ENCODE measurements around the gene RASL10A. TPM values are rescaled to one million over a fixed set of nuclear protein-coding genes. Genes with fewer than 3 reads are reported as not detected.
A peak's percentile ranks its signal among the peaks of the same experiment; 100 is the strongest.

Gene RASL10A
- total RNA-seq, 1 donor from 2014 or later: 2.2 TPM

DNA sequence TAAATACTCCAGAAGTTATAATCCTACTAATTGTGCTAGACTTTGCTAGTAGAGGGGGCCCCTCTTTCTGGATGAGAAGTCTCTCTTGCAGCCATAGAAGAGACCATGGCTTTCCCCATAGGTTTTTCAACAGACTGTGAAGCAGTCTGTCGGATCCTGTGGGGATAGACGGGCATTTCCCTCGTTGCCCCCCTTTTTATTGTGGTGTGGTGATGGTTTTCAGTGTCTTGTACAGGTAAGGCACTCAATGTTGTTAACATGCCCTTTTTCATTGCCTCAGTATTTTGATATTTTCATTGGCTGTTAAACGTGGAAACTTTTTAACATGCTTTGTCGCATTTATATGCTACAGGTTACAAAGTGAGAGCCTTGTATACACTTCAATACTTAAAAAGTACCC is 25.4 kb downstream of the RASL10A start:
- intact Hi-C loops (cut with DNase I): no loop called here
- DNase-seq (ENCODE audit: low spot score) (no peak), ATAC-seq (no peak)

DNA sequence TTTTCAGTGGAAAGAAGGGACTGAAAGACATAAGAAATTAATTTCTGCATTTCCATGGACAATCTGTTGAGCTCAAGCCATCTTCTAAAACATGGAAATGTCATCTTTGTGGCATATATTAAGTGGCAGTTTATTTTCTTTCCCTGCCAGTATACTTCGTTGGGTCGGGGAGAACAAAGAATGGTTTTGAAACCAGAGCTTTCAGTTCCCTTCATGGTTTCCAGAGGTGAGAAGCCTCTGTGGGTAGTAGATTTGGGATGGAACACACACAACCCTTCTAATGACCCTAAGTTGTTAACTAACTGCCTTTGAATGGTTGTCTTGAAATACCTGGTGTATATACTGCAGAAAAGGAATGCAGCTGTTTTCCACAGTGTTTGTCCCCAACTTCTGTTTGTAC is 26.7 kb downstream of the RASL10A start:
- DNase-seq (ENCODE audit: low spot score): no peak
- no peak for ATAC-seq
- intact Hi-C loops (cut with DNase I): no loop called here

DNA sequence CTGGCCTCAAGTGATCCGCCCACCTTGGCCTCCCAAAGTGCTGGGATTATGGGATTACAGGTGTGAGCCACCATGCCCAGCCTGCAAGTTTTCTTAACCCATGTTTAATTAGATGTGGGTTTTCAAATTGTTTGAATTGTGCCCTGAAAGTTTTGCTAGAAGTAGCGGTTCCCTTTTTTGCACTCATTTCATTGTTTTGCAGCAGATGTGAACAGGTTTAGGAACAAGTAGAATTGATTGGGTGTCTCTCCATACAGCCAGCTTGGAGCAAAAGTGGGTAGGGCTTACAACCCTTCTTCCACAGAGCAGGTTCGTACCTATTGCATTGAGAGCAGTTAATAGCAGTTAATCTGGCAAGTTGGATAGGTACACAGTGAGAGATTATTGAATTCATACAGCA is 31.3 kb downstream of the RASL10A start:
- intact Hi-C loops (cut with DNase I): no loop called here
- DNase-seq (ENCODE audit: low spot score) (no peak), ATAC-seq (no peak)

DNA sequence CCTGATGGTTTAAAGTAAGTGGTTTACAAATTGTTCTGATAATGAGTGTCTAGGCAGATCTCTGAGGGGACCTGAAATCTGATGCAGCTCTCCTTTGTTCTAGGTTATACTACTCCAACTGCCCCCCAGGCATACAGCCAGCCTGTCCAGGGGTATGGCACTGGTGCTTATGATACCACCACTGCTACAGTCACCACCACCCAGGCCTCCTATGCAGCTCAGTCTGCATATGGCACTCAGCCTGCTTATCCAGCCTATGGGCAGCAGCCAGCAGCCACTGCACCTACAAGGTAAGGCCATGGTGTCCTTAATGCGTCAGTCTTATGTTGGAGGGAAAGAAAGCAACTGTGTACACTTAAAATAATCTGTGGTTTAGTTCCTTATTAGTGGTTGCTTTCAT is 37.6 kb downstream of the RASL10A start:
- intact Hi-C loops (cut with DNase I): no loop called here
- no peak for DNase-seq (ENCODE audit: low spot score)
- ATAC-seq: no peak

DNA sequence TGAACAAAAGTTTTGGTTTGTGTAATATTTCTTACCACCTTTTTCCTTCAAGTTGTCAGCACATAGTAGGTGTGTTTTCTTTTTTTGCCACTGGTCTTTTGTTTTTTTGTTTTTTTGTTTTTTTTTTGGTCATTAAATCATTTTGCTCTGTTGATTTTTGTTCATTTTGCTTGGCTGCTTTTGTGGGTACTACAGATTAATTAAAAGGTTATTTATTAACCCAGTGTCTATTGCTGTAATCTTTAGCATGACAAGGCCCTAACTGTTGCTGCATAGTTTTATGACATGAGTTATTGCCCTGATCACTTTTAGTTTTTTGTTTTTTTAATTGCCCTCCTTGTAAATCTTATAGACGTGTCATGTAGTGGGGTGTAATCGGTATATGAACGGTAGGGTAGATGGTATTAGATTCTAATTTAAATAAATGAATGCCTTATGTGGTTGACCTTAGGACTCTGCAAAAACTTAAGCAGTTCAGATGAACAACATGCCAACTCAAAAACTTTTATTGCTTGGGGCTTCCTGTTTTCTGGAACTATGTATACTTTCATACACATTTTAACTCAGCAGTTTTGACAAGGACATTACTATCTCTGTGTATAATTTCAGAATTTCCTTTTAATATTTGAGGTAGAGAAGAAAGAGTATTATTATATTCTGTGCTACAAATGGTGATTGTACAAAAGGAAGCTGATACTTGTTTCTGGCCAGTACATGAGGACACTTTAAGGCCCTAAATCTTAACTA is 39.5 kb downstream of the RASL10A start:
- DNase-seq (ENCODE audit: low spot score) (no peak), ATAC-seq (no peak)
- intact Hi-C loops (cut with DNase I): no loop called here

DNA sequence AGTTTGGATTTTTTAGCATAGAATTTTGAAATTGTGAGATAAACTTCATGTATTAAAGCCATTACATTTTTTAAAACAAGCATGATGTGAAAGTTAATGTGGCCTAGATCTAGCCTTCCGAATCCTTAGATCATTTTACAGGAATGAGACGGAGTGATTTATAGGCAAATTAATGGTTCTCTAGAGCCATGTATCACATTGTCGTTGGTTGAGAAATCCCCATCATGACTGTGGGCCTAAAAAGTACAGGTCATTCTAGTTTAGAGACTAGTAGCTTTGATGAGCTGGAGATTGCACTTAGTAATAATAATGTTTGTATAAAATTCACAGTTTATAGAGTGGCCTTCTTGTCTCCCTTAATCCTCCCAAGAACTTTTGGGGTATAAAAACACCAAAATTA is 40.3 kb downstream of the RASL10A start:
- intact Hi-C loops (cut with DNase I): no loop called here

DNA sequence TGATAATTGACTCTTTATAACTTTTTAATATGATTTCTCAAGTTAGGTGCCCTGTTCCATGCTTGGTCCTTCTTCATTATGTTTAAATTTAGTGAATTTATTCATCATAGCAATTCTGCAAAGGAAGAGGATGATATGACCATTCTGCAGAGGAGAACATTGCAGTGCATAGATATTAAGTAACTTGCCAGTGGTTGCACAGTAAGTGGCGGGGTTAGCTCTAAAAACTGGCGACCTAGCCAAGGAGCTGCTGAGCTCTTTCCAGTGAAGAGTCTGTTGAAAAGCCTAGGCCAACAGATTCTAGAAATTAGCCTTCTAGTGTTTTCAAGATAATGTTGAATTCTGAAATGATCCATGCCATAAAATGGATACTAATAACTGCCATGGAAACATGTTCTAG is 42.9 kb downstream of the RASL10A start:
- intact Hi-C loops (cut with DNase I): no loop called here
- ATAC-seq (no peak), DNase-seq (ENCODE audit: low spot score) (no peak)

More for the DNA sequence above, 40.3 kb downstream of the RASL10A start:
- DNase-seq (ENCODE audit: low spot score) (no peak), ATAC-seq (no peak)

DNA sequence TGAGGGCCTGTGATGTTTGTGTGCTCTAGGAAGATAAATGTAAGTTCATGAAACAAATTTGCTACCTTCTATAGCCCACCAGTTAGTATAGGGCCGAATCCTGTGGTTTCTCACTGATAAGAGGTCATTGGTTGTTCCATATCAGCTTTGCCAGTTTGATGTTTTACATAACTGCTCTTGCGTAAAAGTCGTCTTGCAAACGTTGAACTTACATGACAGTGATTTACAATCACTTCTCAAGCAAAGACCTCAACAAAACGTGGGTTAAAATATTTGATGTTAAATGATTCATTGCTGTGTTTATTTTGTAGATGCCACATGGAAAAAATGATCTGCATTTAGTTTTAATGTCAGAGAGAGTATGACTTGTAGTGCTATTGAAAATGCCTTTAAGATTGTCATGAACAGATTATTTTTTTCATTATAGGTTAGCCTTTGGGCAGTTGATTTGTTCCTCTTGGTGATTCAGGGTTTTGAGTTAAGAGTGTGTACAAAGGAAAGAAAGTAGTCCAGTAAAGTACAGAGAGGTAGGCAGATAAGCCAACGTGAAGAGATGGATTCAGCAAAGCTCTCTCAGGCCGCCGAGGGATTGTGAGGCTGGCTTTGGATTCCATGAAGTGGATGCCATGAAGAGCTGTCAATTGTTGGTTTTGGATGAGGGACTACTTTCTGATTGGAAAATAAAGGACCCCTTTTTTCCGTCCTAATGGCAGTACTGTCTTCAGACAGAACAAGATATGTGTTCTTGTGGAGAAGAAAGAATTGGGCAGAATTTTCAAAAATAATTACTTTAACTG is 44.8 kb downstream of the RASL10A start:
- ATAC-seq (no peak), DNase-seq (ENCODE audit: low spot score) (no peak)
- intact Hi-C loops (cut with DNase I): no loop called here

DNA sequence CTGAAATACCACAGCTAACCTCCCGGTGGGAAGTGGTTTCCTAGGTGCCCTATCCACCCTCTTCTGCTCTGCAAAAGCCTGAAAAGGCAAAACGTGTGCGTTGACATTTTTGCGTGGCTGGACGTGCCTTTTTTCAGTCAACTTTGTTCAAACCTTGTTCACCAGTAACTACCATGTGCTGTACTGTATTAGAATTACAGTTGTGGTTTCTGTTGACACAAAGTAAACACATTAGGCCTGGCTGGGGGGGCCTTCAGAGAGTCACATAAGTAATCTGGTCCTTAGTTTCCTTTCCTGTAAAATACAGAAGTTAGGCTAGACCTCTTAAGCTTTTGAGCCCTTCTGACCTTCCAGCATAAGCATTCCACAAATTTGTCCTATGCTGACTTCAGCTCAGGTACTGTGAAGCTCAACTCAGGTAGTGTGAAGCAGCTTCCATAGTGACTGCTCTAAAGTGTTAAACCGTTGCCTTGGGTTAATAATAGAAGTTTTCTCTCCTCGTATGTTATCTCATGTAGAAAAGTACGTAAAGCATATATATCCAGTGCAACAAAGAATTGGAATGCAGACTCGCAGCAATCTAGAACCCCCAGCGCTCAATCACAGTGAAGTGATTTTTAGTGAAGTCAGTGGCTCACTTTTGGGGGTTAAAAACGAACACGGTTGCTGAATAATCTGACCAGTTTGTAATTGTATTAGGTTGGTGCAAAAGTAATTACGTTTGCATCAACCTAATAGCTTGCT is 45.6 kb downstream of the RASL10A start:
- intact Hi-C loops (cut with DNase I): no loop called here
- ATAC-seq (no peak), DNase-seq (ENCODE audit: low spot score) (no peak)

DNA sequence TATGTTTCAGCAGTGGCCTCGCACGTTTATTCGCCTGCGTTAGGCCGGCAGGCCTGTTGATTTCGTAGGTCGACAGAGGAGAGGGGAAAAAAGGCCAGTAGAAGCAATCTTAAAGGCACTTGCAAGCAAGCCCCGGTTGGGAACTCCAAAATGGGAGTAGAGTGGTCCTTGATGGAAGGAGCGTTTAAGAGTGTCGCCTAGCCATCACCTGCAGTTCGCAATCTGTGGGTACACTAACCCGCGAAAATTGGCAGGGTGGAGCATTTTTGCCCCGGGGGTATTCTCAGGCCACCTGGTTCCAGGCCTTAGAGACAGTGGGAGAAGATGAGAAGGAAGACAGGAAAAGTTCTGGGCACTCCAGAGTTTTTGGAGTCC is 46.3 kb downstream of the RASL10A start:
- intact Hi-C loops (cut with DNase I): no loop called here

DNA sequence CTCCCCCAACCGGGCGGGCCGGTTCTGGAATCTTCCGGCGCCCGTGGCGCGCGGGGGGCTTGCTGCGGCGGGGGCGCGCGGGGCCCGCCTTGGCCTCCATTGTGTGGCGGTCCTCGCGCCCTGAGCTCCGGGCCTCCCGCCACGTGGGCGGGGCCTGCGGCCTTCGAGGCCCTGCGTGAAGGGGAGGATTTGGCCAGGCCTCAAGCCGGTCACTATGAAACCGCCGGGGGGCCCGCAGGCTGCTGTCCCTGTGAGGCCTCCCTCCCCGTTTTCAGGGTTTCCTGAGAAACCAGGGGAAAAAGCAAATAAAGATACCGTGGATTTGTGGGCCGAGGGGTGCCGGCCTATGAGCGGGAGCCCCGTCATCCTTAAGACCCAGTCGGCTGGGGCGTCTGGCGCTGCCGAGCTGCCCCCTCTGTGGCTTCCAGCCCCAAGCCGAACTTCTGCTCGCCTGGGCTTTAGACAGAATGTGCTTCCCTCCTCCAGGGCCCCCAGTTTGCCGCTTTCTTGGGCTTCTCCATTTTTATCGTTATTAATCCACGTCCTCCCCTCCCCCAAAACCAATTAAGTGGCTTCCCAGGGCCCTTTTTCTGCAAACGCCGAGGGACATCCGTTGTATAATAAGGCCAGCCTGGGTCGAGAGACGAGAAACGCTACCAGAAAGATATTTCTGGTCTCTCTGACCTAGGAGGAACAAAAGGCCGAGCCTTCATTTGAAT is 46.8 kb downstream of the RASL10A start:
- ATAC-seq (peak; percentile 61), DNase-seq (ENCODE audit: low spot score) (peak; percentile 82)
- intact Hi-C loops (cut with DNase I): no loop called here

More for the DNA sequence above, 46.3 kb downstream of the RASL10A start:
- no peak for ATAC-seq
- no peak for DNase-seq (ENCODE audit: low spot score)

DNA sequence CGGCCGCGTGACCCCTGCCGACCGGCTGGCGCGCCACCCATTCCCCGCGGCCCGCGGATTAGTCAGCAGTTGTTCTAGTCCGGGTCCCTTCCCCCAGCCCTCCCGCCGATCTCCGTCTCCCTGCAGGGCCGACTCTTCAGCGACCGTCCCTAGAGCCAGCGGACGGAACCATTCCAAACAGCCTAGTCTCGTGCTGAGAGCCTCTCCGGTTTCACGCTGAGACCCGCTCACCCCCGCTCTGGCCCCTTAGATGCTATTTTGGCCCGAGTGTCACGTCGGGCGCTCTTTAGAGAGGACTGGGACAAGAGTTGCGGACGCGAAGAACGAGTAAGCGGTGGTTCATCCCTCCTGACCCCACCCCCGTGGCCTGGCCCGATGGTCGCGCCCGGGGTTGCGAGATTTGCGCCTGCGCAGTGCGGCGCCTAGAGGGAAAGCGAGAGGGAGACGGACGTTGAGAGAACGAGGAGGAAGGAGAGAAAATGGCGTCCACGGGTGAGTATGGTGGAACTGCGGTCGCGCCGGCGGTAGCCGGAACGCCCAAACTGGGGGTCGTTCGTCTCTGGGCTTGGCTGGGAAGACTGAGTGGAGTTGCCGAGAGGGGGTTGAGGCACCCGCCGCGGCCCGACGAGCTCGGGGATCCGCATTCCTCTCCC is 47.5 kb downstream of the RASL10A start, which contains the start of the genes EWSR1 and RHBDD3:
Gene EWSR1, plus strand, starts transcription at position 411 of the 653 bp plus-strand sequence. Its CDS starts 69 bp downstream, at position 480.
Gene RHBDD3, minus strand, starts transcription at position 124 of the 653 bp plus-strand sequence. CDS start 2,355 bp downstream, outside the sequence.
- intact Hi-C loops (cut with DNase I): no loop called here
- DNase-seq (ENCODE audit: low spot score) (peak; percentile 97), ATAC-seq (peak; percentile 96)

DNA sequence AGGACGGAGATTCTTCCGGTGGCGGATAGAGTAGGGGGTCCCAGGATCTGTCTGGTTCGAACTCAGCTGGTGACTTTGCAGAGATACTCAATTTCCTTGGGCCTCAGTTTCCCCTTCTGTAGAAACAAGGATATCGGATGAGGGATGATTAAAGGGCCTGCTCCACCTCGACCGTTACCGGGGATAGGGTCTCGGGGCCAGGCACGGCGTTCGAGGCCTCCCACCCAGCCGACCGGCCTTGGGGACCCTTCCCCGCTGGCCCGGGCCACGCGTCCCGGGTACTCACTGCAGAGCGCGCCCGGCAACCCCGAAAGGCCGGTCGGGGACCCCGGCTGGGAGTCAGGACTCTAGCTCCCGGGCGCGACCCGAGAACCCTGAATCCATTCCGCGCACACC is 48.0 kb downstream of the RASL10A start:
- no peak for ATAC-seq
- no peak for DNase-seq (ENCODE audit: low spot score)

DNA sequence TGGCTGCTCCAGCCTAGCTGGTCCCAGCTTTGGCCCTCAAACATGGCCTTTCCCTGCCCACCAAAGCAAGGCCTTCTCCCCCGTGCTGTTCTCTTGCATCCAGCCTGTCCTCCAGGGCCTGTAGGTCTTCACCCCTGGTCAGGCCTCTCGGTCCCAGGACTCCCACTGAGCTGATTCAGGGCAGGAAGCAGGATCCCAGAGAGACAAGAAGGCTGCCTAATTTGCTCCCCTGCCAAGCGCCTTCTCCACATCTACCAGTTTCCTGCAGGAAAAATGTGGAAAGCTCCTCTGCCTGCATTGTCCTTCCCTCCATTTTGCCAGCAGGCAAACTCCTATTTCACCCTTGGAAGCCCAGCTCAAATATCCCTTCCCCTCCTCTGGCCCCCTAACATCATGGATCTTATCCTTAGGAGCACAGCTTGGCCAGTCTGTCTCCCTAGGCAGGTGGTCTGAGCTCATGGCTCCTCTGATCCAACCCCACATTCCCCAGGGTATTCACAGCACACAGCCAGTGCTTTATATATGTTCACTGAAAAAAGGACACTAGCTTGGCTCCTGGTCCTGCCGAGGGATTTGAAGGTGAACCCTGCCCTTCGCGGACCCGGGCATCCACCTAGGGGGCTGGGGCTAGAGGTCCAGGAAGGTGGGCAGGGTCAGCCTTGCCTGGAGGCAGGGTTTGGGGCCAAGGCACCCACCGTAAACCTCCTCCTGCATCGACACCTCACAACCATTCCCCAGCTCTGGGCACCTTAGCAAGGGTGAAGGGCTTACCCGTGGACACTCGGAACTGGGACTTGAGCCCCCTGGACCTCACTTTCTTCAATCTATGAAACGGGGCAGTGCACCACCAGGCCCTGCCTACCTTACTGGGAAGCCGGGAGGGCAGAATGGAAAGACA is 48.7 kb downstream of the RASL10A start:
- intact Hi-C loops (cut with DNase I): no loop called here
- ATAC-seq (no peak), DNase-seq (ENCODE audit: low spot score) (no peak)

More for the DNA sequence above, 48.0 kb downstream of the RASL10A start:
- intact Hi-C loops (cut with DNase I): no loop called here

DNA sequence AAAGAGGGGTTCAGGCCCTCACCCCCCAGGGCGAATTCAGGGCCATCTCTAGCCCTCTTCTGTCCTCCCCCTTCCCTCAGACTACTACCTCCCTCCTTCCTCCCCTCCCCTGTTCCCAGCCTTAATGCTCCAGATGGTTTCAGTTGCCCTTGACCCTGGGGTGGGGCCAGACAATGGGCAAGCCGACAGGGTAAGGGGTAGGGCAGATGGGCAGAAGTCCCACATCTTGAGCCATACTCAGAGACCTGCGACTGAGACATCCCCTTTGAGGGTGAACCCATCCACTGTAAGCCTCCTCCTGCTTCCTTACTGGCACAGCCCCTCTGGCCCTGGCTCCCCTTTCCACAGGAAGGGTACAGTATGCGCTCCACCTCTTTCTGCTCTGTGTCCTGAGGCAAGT is 49.6 kb downstream of the RASL10A start:
- DNase-seq (ENCODE audit: low spot score): no peak
- no peak for ATAC-seq
- intact Hi-C loops (cut with DNase I): no loop called here

DNA sequence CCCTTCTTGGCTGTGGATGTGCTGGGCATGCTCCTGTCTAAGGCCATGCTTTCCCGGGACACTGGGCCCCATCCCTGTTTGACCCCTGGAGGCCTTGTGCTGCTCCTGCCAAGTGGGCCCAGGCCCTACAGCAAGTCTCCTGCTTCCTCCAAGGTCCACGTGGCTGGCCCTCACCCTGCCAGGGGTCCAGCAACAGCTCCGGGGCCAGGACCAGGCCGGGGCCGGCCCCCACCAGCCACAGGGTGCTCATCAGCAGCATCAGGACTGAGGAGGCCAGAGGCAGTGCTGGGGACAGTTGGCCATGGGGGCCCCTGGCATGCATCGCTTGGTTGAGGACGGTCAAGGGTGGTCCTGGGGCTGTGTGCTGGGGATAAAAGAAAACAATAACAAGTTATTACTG is 50.2 kb downstream of the RASL10A start:
- DNase-seq (ENCODE audit: low spot score) (no peak), ATAC-seq (no peak)
- intact Hi-C loops (cut with DNase I): no loop called here

DNA sequence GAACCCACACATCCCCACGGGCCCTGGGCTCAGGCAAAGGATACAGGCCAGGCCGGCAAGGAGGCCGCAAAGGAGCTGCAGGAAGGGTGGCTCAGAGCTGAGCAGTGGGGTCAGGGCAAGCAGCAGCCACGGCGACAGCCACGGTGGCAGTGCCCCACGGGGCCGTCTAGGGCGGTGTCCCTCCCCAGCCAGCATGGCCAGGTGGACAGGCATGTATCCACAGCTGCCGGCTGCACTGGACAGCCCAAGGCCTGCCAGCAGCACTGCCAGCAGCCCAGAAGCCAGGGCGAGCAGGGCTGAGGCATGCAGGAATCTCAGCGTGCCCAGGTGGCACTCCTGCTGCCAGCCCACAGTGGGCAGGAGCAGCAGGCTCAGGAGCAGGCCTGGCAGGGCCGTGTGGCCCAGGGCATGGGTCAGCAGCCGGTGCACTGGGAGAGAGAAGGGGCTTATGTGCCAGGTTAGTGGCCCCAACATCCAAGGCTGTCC is 51.7 kb downstream of the RASL10A start:
- ATAC-seq (no peak), DNase-seq (ENCODE audit: low spot score) (no peak)
- intact Hi-C loops (cut with DNase I): no loop called here
